Activated effector memory CD4-positive, alpha-beta T cell treated with anti-CD3 and anti-CD28 coated beads, Interleukin-2, amount 50 U/mL, for 16 hours (primary cell): ENCODE measurements around the gene DUSP7.
"Not testable (repeated sequence)": the region's sequence is repeated elsewhere in the genome, so short reads cannot be mapped to it uniquely, and the experiment has no call there.

Experiments
- DNase-seq: peaks from one replicate; pipeline ENCODE4 v3.0.0-alpha.2; 2020

Gene DUSP7

GRCh38 chr3:52046186-52046901, 10.0 kb downstream of the DUSP7 start:
- no peak for DNase-seq

DNA sequence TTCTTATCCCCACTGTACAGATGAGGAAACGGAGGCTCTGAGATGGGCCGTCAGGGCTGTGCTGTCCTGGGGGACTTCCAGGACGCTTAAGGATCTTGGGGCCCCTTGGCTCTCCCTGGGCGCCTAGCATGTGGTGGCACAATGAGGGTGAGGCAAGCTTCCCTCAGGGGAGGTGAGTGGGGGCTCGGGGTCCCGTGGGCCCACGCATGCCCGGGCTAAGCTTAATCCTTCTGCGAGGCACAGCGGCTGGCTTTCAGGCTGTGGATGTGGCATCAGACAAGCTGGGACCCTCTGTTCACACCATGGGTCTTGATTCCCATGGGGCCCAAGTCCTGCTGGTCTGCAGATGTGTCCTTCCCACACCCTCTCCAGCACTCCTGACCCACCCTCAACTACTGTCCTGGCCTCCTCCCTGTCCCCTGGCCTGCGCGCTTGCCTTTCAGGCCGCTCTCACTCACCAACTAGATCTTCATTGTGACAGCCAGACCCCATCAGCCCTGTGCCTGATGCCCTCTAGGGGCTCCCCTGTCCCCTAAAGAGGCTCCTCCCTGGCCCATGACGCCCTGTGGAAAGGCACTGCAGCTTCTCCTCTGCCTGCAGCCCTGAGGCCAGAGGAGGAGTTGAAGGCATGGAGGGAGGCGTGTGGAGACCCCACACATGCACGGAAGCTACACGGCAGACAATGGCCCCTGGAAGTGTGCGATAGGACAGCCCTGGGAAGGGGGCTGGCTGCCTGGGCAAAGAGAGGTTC, 11.3 kb downstream of the DUSP7 start:
- DNase-seq = no peak

- no peak for DNase-seq
Measured at GRCh38 chr3:52043750-52044149, 12.6 kb downstream of the DUSP7 start.

GRCh38 chr3:52043039-52043438, 13.3 kb downstream of the DUSP7 start:
- DNase-seq = not testable (repeated sequence)

GRCh38 chr3:52041118-52041731, 15.1 kb downstream of the DUSP7 start:
- DNase-seq = no peak

- no peak for DNase-seq
Measured at GRCh38 chr3:52040600-52040999, 15.8 kb downstream of the DUSP7 start.

DNA sequence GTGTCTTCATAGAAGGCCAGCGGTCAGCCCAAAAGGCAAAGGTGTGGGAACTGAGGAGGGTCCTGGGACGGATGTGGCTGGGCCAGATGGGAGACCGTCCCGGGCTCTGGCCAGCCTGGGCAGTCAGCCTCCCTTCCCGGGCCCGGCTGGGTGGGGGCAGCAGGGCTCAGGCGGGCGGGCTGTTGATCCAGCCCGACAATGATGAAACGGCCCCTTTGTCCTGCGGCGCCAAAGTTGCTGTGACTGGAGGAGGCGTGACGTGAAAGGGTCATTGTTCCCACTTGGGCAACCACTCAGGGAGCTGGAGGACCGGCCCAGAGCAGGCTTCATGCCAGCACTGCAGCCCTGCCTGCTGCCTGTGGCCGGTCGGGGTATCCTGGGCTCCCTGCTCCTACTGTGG, 16.5 kb downstream of the DUSP7 start:
- no peak for DNase-seq

- no peak for DNase-seq
Measured at GRCh38 chr3:52039426-52039825, 16.9 kb downstream of the DUSP7 start.

GRCh38 chr3:52038227-52038626, 18.1 kb downstream of the DUSP7 start:
- DNase-seq = no peak

GRCh38 chr3:52037291-52037690, 19.1 kb downstream of the DUSP7 start:
- no peak for DNase-seq

GRCh38 chr3:52036829-52037228, 19.5 kb downstream of the DUSP7 start:
- no peak for DNase-seq

DNA sequence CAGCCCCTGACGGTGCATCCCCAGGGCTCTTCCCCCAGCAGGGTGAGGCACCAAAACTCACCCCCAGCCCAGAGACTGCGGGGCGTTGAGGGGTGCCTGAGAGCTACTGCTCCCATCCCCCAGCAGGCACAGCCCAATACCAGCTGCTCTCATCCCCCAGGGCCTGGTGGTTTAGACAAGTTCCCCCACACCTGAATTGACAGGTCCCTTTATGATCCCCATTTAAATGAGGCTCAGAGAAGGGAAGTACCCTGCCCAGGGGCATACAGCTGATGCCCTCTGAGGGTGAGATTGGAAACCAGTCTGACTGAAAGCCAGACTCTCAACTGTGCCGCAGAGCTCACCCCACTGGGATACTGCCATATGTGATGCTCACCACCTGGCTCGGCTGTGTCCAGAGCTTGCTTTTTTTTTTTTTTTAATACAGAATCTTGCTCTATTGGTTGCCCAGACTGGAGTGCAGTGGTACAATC, 20.1 kb downstream of the DUSP7 start:
- DNase-seq = no peak

DNA sequence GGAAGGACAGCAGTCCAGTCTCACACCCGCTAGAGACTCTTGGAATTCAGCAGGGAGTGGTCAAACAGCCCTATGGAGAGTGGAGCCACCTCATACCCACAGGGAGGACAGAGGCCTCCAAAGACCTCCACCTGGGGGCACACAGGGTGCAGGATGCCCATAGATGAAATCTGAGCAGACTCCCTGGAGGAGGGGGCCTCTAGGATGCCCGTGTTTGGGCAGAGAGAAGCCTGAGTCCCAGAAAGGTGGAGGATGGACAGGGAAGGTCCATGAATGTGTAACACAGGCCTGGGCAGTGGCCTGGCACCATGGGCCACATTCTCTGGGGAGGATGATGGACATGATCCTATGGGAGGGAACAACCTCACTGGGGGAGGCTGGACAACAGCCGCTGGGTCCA, 21.7 kb downstream of the DUSP7 start:
- DNase-seq = no peak

- no peak for DNase-seq
Measured at GRCh38 chr3:52034212-52034611, 22.2 kb downstream of the DUSP7 start.

- DNase-seq = not testable (repeated sequence)
Measured at GRCh38 chr3:52033748-52034147, 22.6 kb downstream of the DUSP7 start.

DNA sequence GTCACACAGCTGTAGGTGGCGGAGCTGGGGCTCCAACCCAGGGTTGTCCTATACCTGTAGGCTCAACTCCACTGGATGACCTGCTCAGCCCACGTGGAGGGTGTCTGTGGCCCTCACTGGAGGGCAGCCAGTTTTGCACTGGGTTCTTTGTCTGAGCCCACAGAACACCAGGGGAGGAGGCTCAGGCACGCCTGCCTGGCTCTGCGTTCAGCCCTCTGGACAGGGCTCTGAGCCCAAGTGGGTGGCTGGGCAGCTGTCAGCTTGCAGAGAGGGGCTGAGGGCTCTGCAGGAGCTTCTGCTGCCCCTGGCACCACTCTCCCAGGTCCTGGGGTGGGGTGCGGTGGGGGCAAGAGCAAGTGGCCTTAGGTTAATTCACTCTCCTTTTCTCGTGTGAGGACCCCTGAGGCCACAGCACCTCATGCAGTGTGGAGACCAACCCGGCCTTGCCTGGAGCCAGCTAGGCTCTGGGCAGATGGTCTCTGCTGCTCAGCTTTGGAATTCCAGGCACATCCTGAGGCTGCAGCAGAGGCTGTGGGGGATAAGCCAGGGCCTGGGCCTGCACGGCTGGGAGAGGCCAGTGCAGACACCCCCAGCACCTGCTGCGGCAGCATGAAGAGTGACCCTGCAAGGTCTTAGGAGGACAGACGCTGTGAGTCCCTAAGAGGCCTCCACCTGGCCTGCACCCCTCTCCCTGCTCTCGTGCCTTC, 23.5 kb downstream of the DUSP7 start:
- DNase-seq = no peak

- DNase-seq = no peak
Measured at GRCh38 chr3:52031896-52032295, 24.5 kb downstream of the DUSP7 start.

DNA sequence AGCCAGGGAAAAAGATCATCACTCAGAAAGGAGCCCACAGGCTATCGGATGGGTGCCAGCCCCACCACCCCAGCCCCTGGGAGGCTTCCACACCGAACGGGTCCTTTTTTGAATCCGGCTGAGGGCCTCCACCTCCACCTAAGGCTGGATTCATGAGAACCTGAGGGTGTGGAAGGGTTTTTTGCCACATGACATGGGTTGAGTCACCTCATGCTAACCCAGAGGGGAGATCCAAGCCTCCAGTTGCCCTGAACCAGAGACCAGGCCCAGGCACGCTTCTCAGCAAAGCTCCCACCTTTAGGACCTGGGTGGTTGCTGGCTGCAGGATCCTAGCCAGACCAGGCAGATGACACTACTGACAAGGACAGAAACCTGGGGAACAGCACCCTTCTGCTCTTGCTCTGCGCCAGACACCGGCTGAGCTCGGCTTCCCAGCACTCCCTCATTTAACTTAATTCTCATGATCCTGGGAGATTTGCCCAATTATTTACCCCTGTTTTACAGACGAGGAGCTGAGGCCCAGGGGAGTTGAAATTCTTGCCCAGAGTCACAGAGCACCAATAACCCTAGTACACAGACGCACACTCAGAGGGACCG, 25.6 kb downstream of the DUSP7 start:
- DNase-seq = no peak

- DNase-seq = no peak
Measured at GRCh38 chr3:52029535-52029934, 26.8 kb downstream of the DUSP7 start.

DNA sequence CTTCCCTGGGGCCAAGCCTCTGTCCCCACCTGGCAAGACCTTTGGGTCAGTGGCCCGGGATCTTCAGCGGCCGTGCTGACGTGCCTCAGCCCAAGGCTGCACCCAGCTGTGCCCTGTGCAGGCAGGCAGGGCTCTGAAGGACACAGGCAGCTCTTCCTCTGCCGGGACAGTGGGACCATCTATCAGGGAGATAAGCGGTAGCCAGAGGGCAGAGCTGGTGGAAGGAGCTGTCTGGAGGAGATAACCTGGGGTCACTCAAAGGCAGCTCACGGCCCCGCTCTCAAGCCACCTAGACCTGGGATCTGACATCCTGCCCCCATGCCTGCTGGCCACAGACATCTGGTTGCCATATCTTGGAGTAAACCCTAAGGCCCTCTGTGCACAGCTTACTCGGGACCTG, 27.3 kb downstream of the DUSP7 start:
- no peak for DNase-seq

GRCh38 chr3:52028572-52028971, 27.8 kb downstream of the DUSP7 start:
- DNase-seq = no peak

GRCh38 chr3:52026041-52026440, 30.3 kb downstream of the DUSP7 start:
- DNase-seq = no peak

DNA sequence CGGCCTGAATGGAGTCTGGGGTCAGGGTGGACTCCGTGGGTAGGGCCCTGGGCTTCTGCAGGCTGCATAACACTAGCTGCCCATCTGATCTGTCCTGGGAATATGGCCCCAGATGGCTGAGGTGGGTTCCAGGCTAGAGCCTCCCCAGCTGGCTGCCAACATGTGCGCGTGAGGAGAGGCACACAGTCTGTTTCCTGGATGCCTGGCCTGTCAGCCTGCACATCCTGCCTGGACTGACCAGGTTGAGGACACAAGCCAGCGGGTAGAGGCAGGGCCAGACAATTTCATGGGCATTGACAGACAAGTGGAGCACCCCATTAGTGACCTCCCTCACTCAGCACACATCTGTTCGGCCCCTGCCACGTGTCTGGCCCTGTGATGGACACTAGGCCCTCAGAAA, 30.9 kb downstream of the DUSP7 start:
- no peak for DNase-seq
